Stimulated activated CD8-positive, alpha-beta memory T cell treated with anti-CD3 and anti-CD28 coated beads, Interleukin-15, amount 100 ng/mL, for 24 hours (primary cell): ENCODE measurements around the gene NLRP1.

Source experiments
- DNase-seq: peaks from one replicate; pipeline ENCODE4 v3.0.0-alpha.2; 2020; ENCODE audit warnings: low read depth

Gene NLRP1

DNA sequence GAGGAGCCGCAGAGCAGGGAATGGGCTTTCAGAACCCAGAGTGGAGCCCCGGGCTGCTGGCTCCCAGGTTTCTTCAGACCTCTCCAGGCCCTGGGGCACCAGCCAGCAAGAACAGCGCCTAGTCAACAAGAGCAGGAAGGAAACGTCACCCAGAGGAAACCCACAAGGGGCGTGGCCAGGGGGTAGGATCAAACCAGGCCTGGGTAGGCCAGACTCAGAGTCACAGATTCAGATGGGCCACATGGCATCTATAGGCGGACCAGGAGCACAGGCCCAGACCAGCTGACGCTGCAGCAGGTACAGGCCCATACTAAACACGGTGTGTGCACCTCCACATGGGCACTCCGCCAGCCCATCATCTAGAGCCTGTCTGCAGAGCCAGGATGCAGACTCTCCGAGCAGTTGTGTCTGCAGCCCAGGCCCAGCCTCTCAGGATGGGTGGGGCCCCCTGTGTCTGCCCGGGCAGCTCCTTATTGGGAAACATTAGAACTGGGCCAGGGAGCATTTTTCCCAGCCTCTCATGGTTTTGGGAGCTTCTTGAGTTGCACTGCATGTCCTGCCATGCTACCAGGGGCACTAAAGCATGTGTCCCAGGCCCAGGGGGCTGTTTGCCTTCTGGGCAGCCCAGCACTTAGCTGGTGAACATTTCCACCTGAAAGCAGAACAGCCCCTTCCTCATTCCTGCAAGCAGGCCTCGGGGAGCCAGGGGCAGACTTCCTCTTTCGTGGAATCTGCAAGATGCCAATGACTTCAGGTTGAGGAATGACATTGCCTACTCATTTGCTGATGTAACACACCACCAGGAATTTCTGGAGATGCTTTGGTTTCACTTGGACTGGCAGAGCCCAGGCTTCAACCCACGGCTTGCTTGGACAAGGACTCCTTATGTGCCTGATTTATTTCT lies at the start of gene NLRP1:
Gene NLRP1 (minus strand): TSS at position 127 of the 904 bp plus-strand sequence. CDS start 552 bp downstream, outside the sequence.
- DNase-seq: peak; percentile 72

DNA sequence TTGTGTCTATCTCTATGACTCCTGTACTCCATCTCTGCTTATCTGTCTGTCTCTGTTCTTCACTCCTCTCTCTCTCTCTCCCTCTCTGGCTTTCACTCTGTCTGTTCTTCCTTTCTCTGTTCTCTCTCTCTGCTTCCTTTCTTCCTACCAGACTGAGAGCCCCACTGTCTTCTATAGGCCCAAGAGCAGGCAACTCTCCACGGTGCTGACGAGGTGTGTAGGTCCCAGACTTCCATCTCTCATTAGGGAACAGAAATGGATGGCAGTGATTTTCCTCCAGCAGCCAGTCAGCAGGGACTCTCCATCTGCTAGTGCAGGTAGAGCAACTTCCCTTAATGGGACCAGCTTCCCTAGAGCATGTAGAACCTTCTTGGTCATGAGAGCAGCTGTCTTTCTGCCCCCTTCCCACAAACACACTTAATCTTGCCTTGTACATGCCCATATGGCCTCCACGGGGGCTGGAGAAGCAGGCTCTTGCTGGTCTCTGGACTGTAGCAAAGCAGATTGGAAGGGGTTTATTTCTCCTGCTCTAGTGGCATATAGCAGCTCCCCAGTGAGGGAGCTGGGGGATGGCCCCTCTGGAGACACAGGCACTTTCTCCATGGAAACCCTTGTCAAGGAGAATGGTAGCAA lies 47.8 kb upstream of the NLRP1 start:
- no peak for DNase-seq

DNA sequence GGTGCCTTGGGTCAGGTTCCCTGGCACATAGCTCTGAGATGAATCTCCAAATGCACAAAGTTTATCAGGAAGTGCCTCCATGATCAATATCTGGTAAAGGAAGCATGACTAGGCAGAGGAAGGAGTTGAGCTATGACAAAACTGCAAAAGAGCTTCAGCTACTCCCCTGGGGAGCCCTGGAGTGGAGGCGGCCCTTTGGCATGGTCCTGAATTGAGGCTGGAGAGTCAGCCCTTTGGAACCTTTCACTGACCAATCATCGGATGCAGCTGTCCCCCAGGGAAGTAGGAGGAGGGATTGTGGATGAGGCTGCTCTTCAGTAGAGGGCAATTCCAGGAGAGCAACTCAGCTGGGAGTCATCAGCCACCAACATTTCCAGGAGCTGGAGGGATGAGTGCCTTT lies 46.1 kb upstream of the NLRP1 start:
- DNase-seq: no peak

DNA sequence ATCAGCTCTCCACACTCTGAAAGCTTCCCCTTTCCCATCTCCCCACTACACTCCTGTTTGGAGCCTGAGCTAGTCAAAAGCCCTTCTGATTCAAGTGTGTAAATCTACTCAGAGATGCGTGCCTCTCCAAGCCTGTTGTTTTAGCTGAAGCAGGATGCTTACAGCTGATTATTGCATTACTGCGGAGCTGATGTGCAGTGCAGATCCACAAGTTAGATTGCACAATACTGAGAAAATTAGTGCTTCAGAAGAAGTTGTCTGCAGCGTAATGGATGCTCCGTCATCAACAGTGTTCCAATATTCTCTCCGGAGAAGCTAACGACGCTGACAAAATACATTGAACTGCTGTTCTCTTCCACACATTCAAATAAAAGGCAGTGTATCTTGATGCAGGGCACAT lies 44.8 kb upstream of the NLRP1 start:
- no peak for DNase-seq

DNA sequence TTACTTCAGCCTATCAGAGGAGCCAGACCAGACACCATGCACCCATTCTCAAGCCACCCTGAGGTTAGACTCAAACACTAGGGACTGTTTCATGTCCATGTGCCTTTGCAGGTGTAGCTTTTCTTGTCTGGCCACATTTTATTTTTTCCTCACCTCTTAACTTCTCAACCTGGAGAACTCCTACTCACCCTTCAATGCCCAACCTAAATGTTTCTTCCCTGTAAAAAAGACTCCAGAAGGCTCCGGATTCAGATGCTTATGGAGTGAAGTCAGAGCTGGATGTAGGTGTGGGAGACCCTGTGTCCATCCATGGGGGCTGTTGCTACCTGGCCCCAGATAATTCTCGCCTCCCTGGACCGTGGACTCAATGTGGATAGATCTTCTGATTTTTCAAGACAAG lies 44.0 kb upstream of the NLRP1 start:
- DNase-seq: no peak

DNA sequence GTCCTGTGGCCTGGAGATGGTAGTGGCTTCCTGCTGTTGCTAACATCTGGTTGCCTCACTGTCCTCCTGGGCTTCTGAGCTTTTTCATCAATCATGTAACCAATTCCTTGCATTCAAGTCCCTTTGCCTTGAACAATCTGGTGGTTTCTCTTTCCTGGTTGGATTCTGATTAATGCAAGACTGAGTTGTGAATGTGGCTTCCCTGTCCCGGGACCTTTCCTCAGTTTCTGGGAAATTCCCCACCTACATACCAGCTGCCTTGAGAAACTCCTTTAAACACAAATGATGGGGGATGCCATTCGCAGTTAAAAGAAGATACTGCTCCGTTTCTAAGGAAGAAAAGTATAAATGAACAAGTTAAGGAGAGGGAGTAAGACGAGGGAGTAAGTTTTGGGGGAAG lies 39.9 kb upstream of the NLRP1 start:
- no peak for DNase-seq

DNA sequence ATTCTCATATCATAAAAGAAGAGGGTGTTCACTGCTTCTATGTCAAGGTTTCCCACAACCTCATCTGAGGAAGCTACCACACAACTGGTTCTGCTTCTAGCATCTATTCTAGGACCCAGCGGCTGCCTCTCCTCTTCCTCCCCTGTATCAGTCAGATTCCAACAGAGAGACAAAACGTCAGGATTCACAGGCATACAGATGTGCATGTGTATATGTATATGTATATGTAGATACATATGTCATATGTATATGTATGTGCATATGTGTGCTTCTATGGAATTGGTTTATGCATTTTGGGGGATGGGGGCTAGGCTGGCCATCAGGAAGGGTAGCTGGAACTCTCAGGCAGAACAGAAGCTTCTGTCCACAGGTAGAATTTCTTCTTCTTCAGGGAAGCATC lies 37.4 kb upstream of the NLRP1 start:
- DNase-seq: no peak

DNA sequence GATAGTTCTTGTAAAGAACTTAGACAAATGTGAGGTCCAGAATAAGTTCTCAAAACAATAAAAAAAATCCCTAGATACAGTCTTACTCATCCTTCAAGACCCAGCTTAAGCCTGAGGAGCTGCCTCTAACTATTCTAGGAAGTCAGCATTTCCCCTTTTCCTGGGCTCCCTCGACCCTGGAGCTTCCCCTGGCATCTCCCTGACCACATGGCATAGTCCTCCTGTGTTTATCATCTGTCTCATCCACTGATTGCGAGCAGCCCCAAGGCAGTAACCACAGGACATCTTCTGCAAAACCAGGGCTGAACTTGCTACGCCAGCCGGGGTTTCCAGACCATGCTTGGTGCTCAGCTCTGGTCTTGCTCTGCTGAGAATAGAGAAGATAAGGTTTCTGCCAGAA lies 36.7 kb upstream of the NLRP1 start:
- DNase-seq: no peak

DNA sequence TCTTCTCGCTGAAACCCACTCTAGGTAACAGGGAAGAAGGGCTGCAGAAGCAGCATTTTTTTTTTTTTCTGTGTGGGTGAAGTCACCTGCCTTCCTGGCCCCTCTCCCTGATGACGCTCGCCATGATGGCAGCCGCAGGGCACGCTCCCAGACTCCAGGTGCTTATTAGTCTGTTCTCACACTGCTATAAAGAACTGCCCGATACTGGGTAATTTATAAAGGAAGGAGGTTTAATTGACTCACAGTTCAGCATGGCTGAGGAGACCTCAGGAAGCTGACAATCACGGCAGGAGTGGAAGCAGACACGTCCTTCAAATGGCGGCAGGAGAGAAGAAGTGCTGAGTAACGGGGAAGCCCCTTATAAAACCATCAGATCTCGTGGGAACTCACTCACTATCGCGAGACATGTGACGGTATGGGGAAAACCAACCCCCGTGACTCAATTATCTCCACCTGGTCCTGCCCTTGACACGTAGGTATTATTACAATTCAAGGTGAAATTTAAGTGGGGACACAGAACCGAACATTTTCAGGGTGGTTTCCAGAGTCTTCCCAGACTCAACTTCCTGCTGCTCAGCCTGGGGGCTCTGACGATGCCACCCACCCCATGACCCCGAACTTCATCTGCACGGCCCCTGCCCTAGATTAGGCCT lies 34.9 kb upstream of the NLRP1 start:
- no peak for DNase-seq

DNA sequence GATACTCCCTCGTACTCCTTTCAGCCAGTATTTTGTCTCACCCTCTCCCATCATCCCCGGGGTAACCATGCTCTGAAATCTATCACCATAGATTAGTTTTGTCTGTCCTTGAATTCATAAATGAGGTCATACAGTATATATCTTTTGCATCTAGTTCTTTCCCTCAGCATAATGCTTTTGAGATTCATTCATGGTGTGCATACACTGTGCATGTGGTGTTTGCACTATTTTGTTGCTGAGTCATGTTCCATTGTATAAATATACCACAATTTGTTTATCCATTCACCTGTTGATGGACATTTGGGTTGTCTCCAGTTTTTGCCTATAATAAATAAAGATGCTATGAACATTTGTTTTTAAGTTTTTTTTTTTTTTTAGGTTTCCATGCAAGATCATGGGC lies 34.2 kb upstream of the NLRP1 start:
- no peak for DNase-seq

DNA sequence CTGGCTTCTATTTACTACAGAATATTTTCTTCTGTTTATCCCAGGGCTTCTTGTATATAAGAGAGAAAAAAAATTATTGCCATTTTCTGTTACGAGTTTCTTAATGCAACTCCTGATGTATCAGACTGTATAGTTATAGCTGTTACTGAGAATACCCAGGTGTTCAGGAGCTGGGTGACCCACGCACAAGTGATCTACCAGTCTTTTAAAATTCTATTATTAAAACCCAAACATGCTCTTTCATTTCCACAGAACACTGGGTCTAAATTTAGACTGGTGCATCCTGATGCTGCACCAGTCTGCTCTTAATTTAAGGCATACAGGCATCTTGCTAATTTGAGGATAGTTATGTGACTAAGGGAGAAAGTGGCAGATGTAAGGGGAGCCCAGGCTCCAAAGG lies 31.2 kb upstream of the NLRP1 start:
- DNase-seq: no peak

DNA sequence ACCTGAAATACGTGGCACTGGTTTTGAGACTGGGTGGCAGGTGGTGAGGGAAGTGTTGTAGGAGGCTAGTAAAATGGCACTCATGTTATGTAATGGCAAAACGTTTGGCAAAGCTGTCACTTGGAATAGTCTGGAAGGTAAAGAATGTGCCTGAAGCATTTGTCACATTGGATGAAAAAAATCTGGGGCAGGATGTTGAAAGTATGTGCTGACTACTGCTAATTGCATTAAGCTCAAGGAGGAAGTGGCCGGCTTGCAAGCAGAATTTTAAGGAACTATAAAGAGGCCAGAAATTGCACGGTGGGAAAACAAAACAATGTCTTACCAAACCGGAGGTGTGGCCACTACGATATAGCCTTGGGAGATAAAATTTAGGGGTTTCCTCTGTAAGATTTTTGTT lies 26.6 kb upstream of the NLRP1 start:
- DNase-seq: no peak

DNA sequence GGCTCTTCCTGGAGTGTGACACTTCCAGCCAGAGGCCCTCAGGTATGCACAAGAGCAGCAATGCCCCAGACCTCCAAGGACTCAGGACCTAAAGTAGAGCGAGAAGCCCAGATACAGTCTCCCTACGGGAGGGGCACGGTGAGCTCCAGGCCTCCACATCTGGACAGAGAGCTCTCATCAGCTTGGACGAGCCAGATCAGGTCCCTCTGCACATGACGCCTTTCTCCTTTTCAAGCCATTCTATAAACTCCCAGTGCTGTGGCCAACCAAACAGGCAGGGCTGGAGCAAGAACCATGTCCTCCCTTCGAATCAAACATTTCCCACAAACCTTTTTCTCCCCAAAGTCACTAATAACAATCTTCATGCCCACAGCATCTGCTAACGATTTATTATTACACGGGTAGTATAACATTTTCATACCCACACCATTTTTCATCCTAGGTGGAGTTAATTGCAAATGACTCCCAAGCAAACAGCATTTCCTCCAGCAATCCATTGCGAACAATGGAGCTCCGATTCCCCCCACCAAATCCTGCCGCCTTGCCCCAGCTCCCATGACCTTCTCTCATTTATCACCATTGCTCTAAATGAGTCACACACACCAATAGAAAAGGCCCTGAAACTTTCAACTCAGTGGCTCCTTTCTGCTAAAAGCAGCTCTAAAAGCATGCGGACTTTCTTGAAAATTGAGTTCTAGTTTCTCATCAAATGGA lies 24.2 kb upstream of the NLRP1 start:
- no peak for DNase-seq

DNA sequence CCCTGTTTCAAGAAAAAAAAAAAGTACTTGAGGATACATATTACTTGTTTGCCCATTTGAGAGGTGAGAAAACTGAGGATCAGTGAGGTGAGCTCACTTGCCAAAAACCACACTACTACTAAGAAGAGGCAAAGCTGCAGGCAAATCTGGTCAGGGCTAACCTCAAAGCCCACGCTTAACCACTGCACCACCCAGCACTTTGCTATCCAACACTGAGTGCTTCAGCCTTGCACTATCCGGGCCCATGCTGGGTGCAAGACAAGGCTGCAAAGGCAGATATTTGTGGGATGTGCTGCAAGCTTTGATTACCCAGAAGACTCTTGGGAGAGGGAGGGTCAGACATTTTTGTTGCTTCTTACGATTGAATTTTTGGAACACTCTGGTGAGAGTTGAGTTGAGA lies 23.6 kb upstream of the NLRP1 start:
- no peak for DNase-seq

DNA sequence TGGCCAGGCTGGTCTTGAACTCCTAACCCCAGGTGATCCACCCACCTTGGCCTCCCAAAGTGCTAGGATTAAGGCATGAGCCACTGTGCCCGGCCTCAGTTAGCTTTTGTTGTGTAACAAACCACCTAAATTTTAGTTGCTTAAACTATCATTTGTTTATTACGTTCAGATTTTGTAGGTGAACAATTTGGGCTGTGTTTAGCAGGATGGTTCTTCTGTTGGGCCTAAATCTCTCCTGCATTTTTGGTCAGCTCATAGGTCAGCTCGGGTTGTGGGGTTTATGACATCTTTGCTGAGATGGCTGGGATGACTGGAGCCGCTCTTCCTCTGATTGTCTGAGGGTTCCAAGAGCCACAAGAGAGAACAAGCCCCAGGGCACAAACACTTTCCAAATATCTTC lies 21.1 kb upstream of the NLRP1 start:
- no peak for DNase-seq

DNA sequence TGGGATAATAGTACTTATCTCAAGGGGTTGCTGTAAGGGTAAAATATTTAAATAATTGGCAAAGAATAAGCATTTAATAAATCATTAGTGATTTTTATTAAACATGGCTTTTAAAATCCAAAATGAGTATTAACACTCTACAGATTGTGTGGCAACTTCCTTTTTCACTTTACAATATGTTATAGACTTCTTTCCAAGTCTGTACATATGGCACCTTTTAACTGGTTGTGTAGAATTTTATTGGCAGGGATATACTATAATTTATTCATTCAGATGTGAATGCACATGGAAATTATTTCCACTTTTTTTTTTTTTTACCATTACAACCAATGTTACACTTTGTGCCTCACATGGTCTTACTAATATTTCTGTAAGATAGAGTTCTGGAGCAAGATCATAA lies 15.7 kb upstream of the NLRP1 start:
- DNase-seq: no peak

DNA sequence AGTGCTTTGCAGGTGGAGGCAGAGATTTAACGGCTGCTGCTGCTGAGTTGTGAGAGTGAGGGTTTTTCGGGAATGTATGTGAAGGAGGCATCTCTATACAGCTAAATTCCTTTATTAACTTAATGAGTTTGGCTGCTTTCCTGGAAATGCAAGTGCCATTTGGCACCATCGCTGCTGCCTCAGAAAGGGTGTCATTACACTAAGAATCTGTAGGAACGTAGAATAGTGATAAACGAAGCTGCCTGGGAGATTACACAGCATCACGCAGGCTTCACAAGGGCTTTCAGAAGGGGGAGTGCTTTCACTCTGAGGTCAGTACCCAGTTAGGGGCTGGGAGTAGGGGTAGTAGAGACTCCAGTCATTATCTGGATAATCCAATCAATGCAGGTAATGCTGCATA lies 14.1 kb upstream of the NLRP1 start:
- no peak for DNase-seq

DNA sequence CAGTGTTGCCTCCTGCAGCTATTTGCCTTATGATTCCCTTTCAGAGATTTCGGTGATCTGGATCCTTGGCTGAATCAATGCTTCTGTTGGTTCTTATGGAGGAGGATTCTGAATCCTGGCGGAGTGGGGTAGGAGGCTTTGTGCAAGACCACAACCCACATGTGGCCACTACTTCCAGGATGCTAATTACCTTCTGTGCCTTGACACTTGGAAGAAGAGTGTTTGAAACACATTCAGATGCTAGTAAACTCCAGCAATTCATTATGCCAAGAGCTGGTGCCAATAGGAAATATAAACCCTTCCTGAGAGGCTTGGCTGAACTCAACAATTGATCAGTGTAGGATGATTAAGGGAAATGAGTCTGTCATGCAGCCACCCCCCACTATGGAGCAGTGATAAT lies 12.1 kb upstream of the NLRP1 start:
- DNase-seq: no peak

DNA sequence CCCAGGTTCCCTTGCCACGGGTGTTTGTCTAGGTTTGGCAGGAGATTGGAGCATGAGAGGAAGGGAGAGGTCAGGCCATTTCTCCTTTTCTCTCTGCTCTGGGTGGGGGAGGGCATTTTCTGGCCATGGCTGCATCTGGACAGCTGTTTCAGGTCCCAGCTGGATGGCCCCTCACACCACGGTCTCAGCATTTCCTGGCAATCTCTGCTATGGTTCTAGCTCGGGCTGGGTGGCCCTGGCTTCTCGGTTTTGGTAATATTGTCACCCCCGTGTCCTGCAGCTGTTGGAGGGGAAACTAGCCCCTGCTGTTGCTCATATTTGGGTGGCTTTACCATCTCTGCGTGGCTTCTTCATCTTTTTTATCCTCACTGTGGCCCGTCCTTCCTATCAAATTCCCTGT lies 11.5 kb upstream of the NLRP1 start:
- DNase-seq: no peak

DNA sequence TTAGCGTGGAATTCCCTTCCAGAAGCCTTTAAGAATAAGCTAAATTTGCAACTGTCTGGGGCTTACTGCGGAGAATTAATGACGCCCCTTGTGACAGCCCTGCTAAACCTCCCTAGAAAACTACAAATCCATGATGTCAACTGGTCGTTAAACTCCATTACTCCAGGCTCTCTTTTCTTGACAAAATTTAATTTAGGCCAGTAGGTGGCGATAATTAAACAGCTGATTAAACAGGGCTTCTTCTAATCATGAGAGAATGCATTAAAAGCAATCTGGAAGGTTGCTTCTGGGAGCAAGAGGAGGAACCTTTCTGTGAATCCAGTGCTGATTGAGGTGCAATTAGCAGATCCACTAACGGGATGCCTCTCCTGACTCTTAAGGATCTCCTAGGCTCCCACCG lies 8.1 kb upstream of the NLRP1 start:
- no peak for DNase-seq

DNA sequence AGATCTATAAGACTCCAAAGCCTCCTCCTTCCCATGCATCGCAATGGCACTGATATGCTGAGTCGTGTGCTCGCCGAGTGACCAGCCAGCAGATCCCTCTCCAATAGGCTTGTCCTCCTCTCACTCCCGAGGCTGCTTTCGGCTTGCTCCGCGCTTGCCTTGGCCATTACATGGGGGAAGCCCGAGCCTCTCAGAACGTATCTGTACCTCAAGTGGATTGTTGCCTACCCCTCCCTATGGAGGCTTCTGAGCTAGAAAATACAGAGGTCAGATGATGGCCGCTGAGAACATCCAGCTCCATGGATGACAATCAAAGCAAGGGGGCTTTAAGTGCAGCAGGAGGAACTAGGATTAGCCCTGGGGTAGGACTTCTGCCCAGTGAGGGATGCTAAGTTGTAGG lies 7.7 kb upstream of the NLRP1 start:
- DNase-seq: no peak

DNA sequence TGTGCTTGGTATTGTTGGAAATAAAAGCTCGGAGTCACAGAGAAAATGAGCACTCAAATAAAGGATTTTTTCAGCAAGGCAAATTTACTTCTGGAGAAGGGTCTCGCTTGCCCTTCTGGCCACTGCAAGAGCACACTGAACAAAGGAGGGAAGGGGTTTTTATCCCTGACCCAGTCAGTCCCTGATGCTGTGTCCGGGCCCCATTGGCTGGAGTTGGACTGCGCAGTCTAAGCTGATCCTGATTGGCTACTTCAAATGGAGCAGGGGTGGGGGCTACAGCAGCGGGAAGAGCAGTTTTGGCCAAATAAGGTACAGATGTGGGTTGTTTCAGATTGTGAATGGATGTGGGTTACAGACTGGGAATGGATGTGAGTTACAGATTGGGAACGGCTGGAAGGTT lies 4.3 kb upstream of the NLRP1 start:
- no peak for DNase-seq
